Astrocyte of the cerebellum (primary cell): ENCODE data around the gene FBXO30.

Source experiments
- DNase-seq: peaks from one replicate; pipeline ENCODE4 v3.0.0-alpha.2; 2011; ENCODE audit warnings: low read depth
- H3K4me3 ChIP-seq: 2 replicates; pipeline ENCODE4 v1.5.1; 2011; ENCODE audit warnings: mild to moderate bottlenecking, low read depth, low read length, moderate library complexity
- in situ Hi-C: cut with HindIII; loops from 2 replicates; pipeline ENCODE4 v1.10.0; 2017; ENCODE audit warnings: low sequenced_read_pairs
- TF ChIP-seq, protein P1 (sequence below): IDR thresholded peaks from 2 replicates; pipeline ENCODE4 v1.5.1; 2012; ENCODE audit warnings: low read length, low read depth, moderate library complexity, mild to moderate bottlenecking; ENCODE audit errors: missing control alignments

FBXO30 gene

DNA sequence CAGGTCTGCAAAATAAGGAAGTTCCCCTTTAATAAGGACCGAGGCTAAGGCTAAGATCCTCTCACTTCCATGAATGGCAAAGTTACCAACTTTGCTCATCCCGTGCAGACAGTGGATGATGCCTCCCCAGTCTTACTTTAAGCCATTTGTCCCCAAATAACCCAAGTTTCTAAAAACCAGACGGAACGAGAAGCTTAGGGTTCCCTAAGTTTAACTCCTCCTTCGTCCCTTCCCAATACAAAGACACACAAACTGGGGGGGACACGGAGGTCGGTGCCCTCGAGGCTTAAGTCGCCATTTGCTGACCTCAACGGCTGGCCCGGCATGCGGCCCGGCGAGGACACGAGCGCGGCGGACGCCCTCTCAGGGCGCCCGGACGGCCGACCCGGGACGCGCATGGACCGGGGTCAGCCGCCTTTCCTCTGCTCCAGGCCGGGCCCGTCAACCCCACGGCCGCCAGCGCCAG, 527 bp downstream of the FBXO30 start:
- peak; percentile 6 for DNase-seq
- TF ChIP-seq, protein P1, sequence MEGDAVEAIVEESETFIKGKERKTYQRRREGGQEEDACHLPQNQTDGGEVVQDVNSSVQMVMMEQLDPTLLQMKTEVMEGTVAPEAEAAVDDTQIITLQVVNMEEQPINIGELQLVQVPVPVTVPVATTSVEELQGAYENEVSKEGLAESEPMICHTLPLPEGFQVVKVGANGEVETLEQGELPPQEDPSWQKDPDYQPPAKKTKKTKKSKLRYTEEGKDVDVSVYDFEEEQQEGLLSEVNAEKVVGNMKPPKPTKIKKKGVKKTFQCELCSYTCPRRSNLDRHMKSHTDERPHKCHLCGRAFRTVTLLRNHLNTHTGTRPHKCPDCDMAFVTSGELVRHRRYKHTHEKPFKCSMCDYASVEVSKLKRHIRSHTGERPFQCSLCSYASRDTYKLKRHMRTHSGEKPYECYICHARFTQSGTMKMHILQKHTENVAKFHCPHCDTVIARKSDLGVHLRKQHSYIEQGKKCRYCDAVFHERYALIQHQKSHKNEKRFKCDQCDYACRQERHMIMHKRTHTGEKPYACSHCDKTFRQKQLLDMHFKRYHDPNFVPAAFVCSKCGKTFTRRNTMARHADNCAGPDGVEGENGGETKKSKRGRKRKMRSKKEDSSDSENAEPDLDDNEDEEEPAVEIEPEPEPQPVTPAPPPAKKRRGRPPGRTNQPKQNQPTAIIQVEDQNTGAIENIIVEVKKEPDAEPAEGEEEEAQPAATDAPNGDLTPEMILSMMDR: no peak
- in situ Hi-C loops: no loop called here
- peak overlapping the region; percentile 76 for H3K4me3 ChIP-seq

DNA sequence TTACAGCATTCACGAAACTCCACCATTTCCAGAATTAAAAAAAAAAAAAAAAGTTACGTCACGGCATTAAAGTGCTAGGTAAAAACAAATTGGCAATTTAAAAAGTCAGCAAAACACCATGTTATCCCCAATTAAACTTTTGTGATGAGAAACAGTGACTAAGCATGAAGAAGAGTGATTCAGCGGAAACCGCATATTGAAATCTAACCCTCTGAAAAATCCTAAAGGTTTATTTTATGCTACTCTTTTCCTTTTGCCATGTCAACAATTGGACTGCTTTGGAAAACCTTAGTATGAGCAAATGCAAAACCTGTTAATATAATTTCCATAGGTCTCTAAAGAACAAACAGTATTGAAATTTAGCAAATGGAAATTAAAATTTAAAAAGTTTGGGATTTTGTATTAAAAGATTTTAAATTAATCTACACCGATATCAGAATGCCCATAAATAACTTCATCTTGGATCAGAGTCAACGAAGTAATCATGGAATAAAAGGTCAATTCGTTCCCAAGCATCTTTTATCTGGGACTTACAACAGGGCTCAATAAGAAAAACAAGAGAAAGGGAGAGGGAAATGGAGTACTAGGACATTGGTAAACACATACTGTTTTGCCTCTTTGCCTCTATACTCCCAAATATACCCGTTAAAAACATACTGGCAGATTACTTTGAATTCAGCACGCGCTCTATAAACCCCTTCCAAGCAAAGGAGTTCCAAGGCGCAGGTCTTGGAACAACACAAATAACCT, 1.1 kb downstream of the FBXO30 start:
- TF ChIP-seq, protein P1: no peak
- in situ Hi-C loops: no loop called here
- H3K4me3 ChIP-seq: peak overlapping the region; percentile 76
- DNase-seq: peak; percentile 44

DNA sequence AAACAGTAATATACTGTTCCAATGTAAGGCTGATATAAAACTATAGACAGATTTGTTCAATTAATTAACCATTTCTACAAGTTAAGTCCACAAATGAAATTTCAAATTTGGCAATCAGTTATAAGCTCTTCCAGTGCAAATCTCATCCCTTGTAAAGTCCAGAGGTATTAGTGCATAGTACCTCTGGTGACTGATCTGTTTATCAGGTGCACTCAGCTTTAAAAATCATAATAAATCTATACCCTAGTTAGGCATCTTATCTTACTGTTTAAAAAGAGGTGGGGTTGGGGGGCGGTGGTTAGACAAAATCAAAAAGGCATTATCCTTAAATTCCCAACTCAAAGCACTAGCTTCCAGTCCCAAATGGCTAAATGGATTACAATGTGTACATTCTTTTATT, 2.9 kb downstream of the FBXO30 start:
- in situ Hi-C loops: no loop called here
- no peak overlapping the region for H3K4me3 ChIP-seq
- DNase-seq: no peak
- TF ChIP-seq, protein P1: no peak

DNA sequence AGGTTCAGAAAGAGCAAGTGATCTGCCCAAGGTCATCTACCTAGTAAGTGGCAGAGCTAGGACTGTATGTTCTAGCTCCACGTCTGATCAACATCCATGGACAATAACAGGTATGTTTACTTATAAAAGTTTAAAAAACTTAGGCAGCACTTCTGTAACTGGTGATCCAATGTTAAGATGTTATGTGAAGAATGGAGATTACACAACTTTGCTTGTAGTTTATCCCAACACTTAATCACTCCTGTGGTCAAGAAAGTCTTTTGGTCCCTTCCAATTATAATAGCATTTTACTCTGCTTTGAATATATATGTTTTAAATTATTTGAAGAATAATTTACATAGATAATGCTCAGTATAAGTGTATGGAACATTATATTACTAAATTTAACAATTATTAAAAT, 4.8 kb downstream of the FBXO30 start:
- DNase-seq: no peak
- TF ChIP-seq, protein P1: no peak
- no peak overlapping the region for H3K4me3 ChIP-seq
- in situ Hi-C loops: no loop called here

DNA sequence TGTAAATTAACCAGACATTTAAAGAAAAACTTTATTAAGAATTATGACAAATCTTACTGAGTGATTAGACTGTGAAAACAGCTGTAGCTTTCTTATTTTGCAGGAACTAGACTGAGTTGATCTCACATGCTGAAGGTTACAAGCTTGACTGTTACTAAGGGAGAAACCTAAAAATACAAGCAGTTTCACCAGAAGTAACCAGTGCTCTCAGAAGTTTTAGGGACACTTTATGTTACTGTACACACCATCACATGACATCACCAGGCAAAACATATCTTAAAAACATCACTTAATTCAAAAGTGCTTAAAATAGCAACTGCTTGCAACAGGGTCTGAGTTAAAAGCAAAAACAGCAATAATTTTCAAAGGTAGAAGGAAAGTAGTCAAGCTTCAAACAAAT, 5.4 kb downstream of the FBXO30 start:
- in situ Hi-C loops: no loop called here
- TF ChIP-seq, protein P1: no peak
- no peak overlapping the region for H3K4me3 ChIP-seq
- DNase-seq: no peak

DNA sequence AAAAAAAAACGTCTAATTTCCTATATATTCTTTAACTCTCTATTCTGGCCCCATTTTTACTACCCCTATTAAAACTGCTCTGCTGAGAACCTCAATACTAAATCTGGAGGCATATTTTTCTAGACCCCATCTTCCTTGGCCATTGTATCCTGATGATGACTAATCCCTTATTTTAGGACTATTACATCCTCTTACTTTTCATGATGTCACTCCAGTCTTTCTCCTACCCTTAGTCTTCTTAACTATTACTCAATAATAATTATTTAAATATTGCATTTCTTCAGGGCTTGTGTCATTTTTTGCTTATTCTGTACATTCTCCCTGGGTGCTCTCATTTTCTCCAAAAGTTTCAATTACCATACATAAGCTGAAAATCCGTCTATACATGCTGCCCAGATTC, 6.4 kb downstream of the FBXO30 start:
- no peak for DNase-seq
- H3K4me3 ChIP-seq: no peak overlapping the region
- TF ChIP-seq, protein P1: no peak
- in situ Hi-C loops: no loop called here
